Liver (tissue), 3 donors: Measurements from ENCODE around the gene TGFBR3.

Source experiments
- EGR1 ChIP-seq, 2 donors: IDR thresholded peaks; 2 replicates each; pipeline ENCODE4 v1.6.1; 2016 to 2018; ENCODE audit warnings: antibody characterized with exemption in 2 of 2, low read depth in 2 of 2
- FOXA1 ChIP-seq: IDR thresholded peaks from 2 replicates; pipeline ENCODE4 v1.6.1; 2016; ENCODE audit warnings: antibody characterized with exemption
- GABPA ChIP-seq, 2 donors: IDR thresholded peaks in 1 of 2; conservative IDR thresholded peaks in 1 of 2; 2 replicates each; pipeline ENCODE4 v1.6.1; 2016; ENCODE audit warnings: antibody characterized with exemption in 2 of 2, mild to moderate bottlenecking in 1 of 2, moderate library complexity in 1 of 2
- RAD21 ChIP-seq, 2 donors: IDR thresholded peaks; 2 replicates each; pipeline ENCODE4 v1.6.1; 2016; ENCODE audit warnings: antibody characterized with exemption in 2 of 2, mild to moderate bottlenecking in 2 of 2
- RXRA ChIP-seq, 2 donors: IDR thresholded peaks; 2 replicates each; pipeline ENCODE4 v1.6.1; 2017 to 2018; ENCODE audit warnings: antibody characterized with exemption in 2 of 2, mild to moderate bottlenecking in 1 of 2
- SP1 ChIP-seq: IDR thresholded peaks from 2 replicates; pipeline ENCODE4 v1.6.1; 2018; ENCODE audit warnings: antibody characterized with exemption, mild to moderate bottlenecking
- TAF1 ChIP-seq: conservative IDR thresholded peaks from 2 replicates; pipeline ENCODE4 v1.6.1; 2016; ENCODE audit warnings: antibody characterized with exemption, mild to moderate bottlenecking
- TF ChIP-seq, protein P1 (sequence below): fragments of 150-350 bp; IDR thresholded peaks from 2 replicates; pipeline ENCODE4 v1.5.1; 2017; ENCODE audit warnings: improper control_type of control experiment, low read depth, low read length; ENCODE audit not compliant: missing input control
- TF ChIP-seq, protein P2 (sequence below): IDR thresholded peaks from 2 replicates; pipeline ENCODE4 v1.6.1; 2016; ENCODE audit warnings: antibody characterized with exemption
- TF ChIP-seq, protein P3 (sequence below): IDR thresholded peaks from 2 replicates; pipeline ENCODE4 v1.6.1; 2016; ENCODE audit warnings: antibody characterized with exemption
- TF ChIP-seq, protein P4 (sequence below): IDR thresholded peaks from 2 replicates; pipeline ENCODE4 v1.6.1; 2016; ENCODE audit warnings: antibody characterized with exemption, mild to moderate bottlenecking
- donor health status: healthy.
- donor health status: healthy.

DNA sequence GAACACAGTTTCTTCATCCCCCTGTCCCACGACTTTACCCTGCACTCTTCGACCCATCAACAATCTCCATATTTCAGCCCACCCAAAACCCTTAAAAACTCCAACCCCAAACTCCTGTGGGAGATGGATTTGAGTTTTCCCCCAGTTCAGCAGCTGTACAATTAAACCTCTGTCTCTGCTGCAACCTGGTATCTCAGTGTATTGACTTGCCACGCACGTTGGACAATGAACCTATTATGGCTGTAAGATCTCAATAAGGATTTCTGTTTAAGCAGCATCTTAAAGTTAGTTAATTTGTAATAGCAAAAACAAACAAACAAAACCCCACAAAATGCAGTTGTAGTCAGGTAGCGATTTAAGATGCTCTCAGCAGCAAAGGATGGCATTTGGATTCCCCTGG is 119.1 kb downstream of the TGFBR3 start:
- TF ChIP-seq, protein P1, sequence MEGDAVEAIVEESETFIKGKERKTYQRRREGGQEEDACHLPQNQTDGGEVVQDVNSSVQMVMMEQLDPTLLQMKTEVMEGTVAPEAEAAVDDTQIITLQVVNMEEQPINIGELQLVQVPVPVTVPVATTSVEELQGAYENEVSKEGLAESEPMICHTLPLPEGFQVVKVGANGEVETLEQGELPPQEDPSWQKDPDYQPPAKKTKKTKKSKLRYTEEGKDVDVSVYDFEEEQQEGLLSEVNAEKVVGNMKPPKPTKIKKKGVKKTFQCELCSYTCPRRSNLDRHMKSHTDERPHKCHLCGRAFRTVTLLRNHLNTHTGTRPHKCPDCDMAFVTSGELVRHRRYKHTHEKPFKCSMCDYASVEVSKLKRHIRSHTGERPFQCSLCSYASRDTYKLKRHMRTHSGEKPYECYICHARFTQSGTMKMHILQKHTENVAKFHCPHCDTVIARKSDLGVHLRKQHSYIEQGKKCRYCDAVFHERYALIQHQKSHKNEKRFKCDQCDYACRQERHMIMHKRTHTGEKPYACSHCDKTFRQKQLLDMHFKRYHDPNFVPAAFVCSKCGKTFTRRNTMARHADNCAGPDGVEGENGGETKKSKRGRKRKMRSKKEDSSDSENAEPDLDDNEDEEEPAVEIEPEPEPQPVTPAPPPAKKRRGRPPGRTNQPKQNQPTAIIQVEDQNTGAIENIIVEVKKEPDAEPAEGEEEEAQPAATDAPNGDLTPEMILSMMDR: no peak
- TF ChIP-seq TAF1 (no peak), EGR1 (IDR thresholded peaks at IDR 0.05; ENCODE audit: low read depth in 2 of 2) (no peak), RAD21 (IDR thresholded peaks at IDR 0.05) (no peak), FOXA1 (no peak), GABPA (IDR thresholded peaks at IDR 0.05 in 1 of 2, conservative IDR thresholded peaks at IDR 0.05 in 1 of 2) (no peak), SP1 (no peak), RXRA (IDR thresholded peaks at IDR 0.05) (no peak)
- TF ChIP-seq, protein P2, sequence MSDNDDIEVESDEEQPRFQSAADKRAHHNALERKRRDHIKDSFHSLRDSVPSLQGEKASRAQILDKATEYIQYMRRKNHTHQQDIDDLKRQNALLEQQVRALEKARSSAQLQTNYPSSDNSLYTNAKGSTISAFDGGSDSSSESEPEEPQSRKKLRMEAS: no peak
- TF ChIP-seq, protein P3, sequence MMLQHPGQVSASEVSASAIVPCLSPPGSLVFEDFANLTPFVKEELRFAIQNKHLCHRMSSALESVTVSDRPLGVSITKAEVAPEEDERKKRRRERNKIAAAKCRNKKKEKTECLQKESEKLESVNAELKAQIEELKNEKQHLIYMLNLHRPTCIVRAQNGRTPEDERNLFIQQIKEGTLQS: no peak
- TF ChIP-seq, protein P4, sequence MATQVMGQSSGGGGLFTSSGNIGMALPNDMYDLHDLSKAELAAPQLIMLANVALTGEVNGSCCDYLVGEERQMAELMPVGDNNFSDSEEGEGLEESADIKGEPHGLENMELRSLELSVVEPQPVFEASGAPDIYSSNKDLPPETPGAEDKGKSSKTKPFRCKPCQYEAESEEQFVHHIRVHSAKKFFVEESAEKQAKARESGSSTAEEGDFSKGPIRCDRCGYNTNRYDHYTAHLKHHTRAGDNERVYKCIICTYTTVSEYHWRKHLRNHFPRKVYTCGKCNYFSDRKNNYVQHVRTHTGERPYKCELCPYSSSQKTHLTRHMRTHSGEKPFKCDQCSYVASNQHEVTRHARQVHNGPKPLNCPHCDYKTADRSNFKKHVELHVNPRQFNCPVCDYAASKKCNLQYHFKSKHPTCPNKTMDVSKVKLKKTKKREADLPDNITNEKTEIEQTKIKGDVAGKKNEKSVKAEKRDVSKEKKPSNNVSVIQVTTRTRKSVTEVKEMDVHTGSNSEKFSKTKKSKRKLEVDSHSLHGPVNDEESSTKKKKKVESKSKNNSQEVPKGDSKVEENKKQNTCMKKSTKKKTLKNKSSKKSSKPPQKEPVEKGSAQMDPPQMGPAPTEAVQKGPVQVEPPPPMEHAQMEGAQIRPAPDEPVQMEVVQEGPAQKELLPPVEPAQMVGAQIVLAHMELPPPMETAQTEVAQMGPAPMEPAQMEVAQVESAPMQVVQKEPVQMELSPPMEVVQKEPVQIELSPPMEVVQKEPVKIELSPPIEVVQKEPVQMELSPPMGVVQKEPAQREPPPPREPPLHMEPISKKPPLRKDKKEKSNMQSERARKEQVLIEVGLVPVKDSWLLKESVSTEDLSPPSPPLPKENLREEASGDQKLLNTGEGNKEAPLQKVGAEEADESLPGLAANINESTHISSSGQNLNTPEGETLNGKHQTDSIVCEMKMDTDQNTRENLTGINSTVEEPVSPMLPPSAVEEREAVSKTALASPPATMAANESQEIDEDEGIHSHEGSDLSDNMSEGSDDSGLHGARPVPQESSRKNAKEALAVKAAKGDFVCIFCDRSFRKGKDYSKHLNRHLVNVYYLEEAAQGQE: no peak
